Ammon's horn (tissue), 1 donor: Measurements from ENCODE around the gene UFSP1.

Experiments used
- DNase-seq: peaks from one replicate; pipeline ENCODE4 v3.0.0-alpha.2; 2016; ENCODE audit warnings: low spot score

Gene UFSP1

GRCh38 chr7:100882201-100882600, 7.3 kb downstream of the UFSP1 start:
- DNase-seq = no peak

GRCh38 chr7:100881136-100881535, 8.4 kb downstream of the UFSP1 start:
- DNase-seq = no peak

- peak; percentile 51 for DNase-seq
Measured at GRCh38 chr7:100880645-100881044, 8.9 kb downstream of the UFSP1 start.

- peak; percentile 71 for DNase-seq
Measured at GRCh38 chr7:100879685-100880261, 9.7 kb downstream of the UFSP1 start.

GRCh38 chr7:100878685-100879084, 10.8 kb downstream of the UFSP1 start:
- no peak for DNase-seq

- DNase-seq = no peak
Measured at GRCh38 chr7:100878013-100878412, 11.5 kb downstream of the UFSP1 start.

GRCh38 chr7:100875356-100875751, 14.2 kb downstream of the UFSP1 start:
- DNase-seq = no peak

- peak; percentile 99 for DNase-seq
Measured at GRCh38 chr7:100874577-100875355, 14.7 kb downstream of the UFSP1 start, which contains the start of gene SRRT. Gene SRRT, plus strand, starts transcription at chr7:100875103. Its CDS starts 488 bp downstream, at chr7:100875591.

GRCh38 chr7:100874300-100874576, 15.3 kb downstream of the UFSP1 start:
- DNase-seq = no peak

GRCh38 chr7:100873599-100874299, 15.8 kb downstream of the UFSP1 start:
- no peak for DNase-seq

- no peak for DNase-seq
Measured at GRCh38 chr7:100867776-100868485, 21.6 kb downstream of the UFSP1 start.

- DNase-seq = peak; percentile 88
Measured at GRCh38 chr7:100867040-100867775, 22.3 kb downstream of the UFSP1 start, which contains the start of gene TRIP6. Gene TRIP6, plus strand, starts transcription at chr7:100867387. Its CDS starts 111 bp downstream, at chr7:100867498.

GRCh38 chr7:100866729-100867039, 22.8 kb downstream of the UFSP1 start:
- no peak for DNase-seq

GRCh38 chr7:100865938-100866728, 23.4 kb downstream of the UFSP1 start:
- DNase-seq = peak; percentile 87

GRCh38 chr7:100865372-100865911, 24.1 kb downstream of the UFSP1 start:
- DNase-seq = no peak

GRCh38 chr7:100864263-100864845, 25.2 kb downstream of the UFSP1 start:
- DNase-seq = no peak

GRCh38 chr7:100863406-100863950, 26.0 kb downstream of the UFSP1 start:
- peak; percentile 60 for DNase-seq

GRCh38 chr7:100861616-100861985, 27.9 kb downstream of the UFSP1 start:
- no peak for DNase-seq

- DNase-seq = no peak
Measured at GRCh38 chr7:100860702-100861615, 28.6 kb downstream of the UFSP1 start.
